Esophagus squamous epithelium (tissue), 4 donors: ENCODE results near the gene IFRD2.

ENCODE experiments used
- POLR2A ChIP-seq, 4 donors: fragments of 450-650 bp; IDR thresholded peaks; one replicate each; pipeline ENCODE4 v1.6.1; 2017; ENCODE audit warnings: antibody characterized with exemption in 4 of 4, mild to moderate bottlenecking in 4 of 4, moderate library complexity in 3 of 4
- TF ChIP-seq, protein P1 (sequence below), 6 experiments: fragments of 450-650 bp in 4 of 6; fragments of 200-600 bp in 2 of 6; sonication (generic) in 2 of 6; IDR thresholded peaks; one replicate each; pipeline ENCODE4 v1.5.1; 2016 to 2019; ENCODE audit warnings: antibody characterized with exemption in 6 of 6, mild to moderate bottlenecking in 4 of 6, moderate library complexity in 4 of 6

DNA sequence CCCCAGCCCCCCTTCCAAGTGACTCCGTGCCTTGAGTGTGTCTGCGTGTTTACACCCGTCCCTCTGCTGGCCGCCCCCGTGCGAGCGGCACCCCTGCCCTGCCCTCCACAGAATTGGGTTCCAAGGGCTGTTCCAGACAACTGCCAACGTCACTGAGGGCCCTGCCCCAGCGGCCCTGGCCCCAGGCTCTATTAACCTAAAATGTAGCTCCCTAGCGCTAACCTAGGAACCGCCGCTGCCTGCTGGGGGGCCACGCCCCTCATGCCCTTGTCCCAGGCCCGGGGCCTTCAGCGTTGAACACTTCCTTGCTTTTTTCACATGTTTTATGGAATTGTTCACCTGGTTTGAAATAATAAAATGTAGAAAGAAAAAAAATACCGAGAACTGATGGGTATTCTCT is 33.2 kb downstream of the IFRD2 start:
- TF ChIP-seq, protein P1, sequence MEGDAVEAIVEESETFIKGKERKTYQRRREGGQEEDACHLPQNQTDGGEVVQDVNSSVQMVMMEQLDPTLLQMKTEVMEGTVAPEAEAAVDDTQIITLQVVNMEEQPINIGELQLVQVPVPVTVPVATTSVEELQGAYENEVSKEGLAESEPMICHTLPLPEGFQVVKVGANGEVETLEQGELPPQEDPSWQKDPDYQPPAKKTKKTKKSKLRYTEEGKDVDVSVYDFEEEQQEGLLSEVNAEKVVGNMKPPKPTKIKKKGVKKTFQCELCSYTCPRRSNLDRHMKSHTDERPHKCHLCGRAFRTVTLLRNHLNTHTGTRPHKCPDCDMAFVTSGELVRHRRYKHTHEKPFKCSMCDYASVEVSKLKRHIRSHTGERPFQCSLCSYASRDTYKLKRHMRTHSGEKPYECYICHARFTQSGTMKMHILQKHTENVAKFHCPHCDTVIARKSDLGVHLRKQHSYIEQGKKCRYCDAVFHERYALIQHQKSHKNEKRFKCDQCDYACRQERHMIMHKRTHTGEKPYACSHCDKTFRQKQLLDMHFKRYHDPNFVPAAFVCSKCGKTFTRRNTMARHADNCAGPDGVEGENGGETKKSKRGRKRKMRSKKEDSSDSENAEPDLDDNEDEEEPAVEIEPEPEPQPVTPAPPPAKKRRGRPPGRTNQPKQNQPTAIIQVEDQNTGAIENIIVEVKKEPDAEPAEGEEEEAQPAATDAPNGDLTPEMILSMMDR (IDR thresholded peaks at IDR 0.05) = peak in 1 of 6 experiments; percentile 14
- TF ChIP-seq POLR2A (IDR thresholded peaks at IDR 0.05) = no peak
